Endodermal cell (in vitro differentiated cells): ENCODE measurements around the gene CCSER1. TPM values are rescaled to one million over a fixed set of nuclear protein-coding genes. Genes with fewer than 3 reads are reported as not detected.

Experiments used
- DNase-seq: peaks from one replicate; pipeline ENCODE4 v3.0.0-alpha.2; 2017
- H3K27ac ChIP-seq: 2 replicates; pipeline ENCODE4 v1.5.1; 2013; ENCODE audit warnings: mild to moderate bottlenecking, low read depth, low read length, moderate library complexity
- H3K27me3 ChIP-seq: 2 replicates; pipeline ENCODE4 v1.6.1; 2013; ENCODE audit warnings: mild to moderate bottlenecking, low read length, moderate library complexity; ENCODE audit not compliant: insufficient read depth, control insufficient read depth, poor library complexity, severe bottlenecking
- H3K36me3 ChIP-seq: 2 replicates; pipeline ENCODE4 v1.7.0; 2013; ENCODE audit warnings: mild to moderate bottlenecking, low read length, moderate library complexity; ENCODE audit not compliant: control insufficient read depth, insufficient read depth
- H3K4me1 ChIP-seq: one replicate; pipeline ENCODE4 v1.7.0; 2013; ENCODE audit warnings: low read length; ENCODE audit not compliant: control insufficient read depth, insufficient read depth
- H3K4me3 ChIP-seq: 2 replicates; pipeline ENCODE4 v1.5.1; 2013; ENCODE audit warnings: mild to moderate bottlenecking, low read length, moderate library complexity
- H3K9ac ChIP-seq: 2 replicates; pipeline ENCODE4 v1.6.1; 2013; ENCODE audit warnings: mild to moderate bottlenecking, low read length, moderate library complexity; ENCODE audit not compliant: poor library complexity, severe bottlenecking; ENCODE audit errors: extremely low read depth
- H3K9me3 ChIP-seq: 2 replicates; pipeline ENCODE4 v1.6.1; 2013; ENCODE audit warnings: mild to moderate bottlenecking, low read length, moderate library complexity; ENCODE audit not compliant: control insufficient read depth
- H3K27ac Mint-ChIP-seq: 2 replicates; pipeline ENCODE4 v1.8.0; 2020; ENCODE audit warnings: mixed read lengths
- H3K27me3 Mint-ChIP-seq: 2 replicates; pipeline ENCODE4 v1.8.0; 2021; ENCODE audit warnings: mild to moderate bottlenecking, mixed read lengths; ENCODE audit not compliant: insufficient read depth
- H3K36me3 Mint-ChIP-seq: 2 replicates; pipeline ENCODE4 v1.8.0; 2020; ENCODE audit warnings: low read depth, mixed read lengths
- H3K4me1 Mint-ChIP-seq: 2 replicates; pipeline ENCODE4 v1.8.0; 2020; ENCODE audit warnings: mixed read lengths
- H3K4me3 Mint-ChIP-seq: 2 replicates; pipeline ENCODE4 v1.8.0; 2020; ENCODE audit warnings: mild to moderate bottlenecking, moderate library complexity, mixed read lengths
- H3K9me3 Mint-ChIP-seq: 2 replicates; pipeline ENCODE4 v1.8.0; 2020; ENCODE audit warnings: mild to moderate bottlenecking, mixed read lengths
- CTCF ChIP-seq: fragments of 200-600 bp; sonication (generic); conservative IDR thresholded peaks from 2 replicates; pipeline ENCODE4 v1.5.0; 2021; ENCODE audit warnings: antibody characterized with exemption, mild to moderate bottlenecking
- WGBS, 2 experiments: methylation state at CpG; one replicate each; pipeline versions ENCODE4 v1.1.5 to v1.1.7; 2013; ENCODE audit warnings: missing lambda C conversion rate in 2 of 2, mixed read lengths in 1 of 2; ENCODE audit not compliant: insufficient coverage in 1 of 2, insufficient read length in 1 of 2; 5-methylcytosine and 5-hydroxymethylcytosine counted together
- total RNA-seq, 2 donors: library from RNA; stranded (reverse); fragmentation: NEBNext Ultra II Directional in 1 of 2; extraction: Animal tissue kit (Norgen Biotek cat#: 25700) in 1 of 2; gene quantifications; 2 replicates in 1 of 2; 3 replicates in 1 of 2; pipeline ENCODE4 v1.2.1, GENCODE V29; 2021

CCSER1 gene
- total RNA-seq, 2 donors from 2014 or later, result 1.1 to 2.2 TPM

GRCh38 chr4:90503677-90504076 is 376.5 kb downstream of the CCSER1 start:
- Histone ChIP-seq H3K9ac (no peak overlapping the region), H3K36me3 (no peaks in the 10 kb centered on the region), H3K27ac (no peak overlapping the region), H3K27me3 (no peaks in the 10 kb centered on the region), H3K9me3 (peaks cover 54% of the 10 kb centered on the region), H3K4me1 (no peaks in the 10 kb centered on the region), H3K4me3 (no peak overlapping the region)
- Mint-ChIP-seq H3K4me3 (no peak overlapping the region), H3K4me1 (no peaks in the 10 kb centered on the region), H3K27ac (no peak overlapping the region), H3K27me3 (no peaks in the 10 kb centered on the region), H3K9me3 (peaks cover 59% of the 10 kb centered on the region), H3K36me3 (peaks cover 2% of the 10 kb centered on the region)
- no peak for DNase-seq
- TF ChIP-seq CTCF, result no peak
- 78 to 95% methylated on average over 1 to 2 of the region's 2 CpGs for WGBS, 2 experiments

- no peak for DNase-seq
- Mint-ChIP-seq H3K4me3 (no peak overlapping the region), H3K9me3 (no peaks in the 10 kb centered on the region), H3K27ac (no peak overlapping the region), H3K36me3 (no peaks in the 10 kb centered on the region), H3K27me3 (no peaks in the 10 kb centered on the region), H3K4me1 (no peaks in the 10 kb centered on the region)
- no peaks in the 10 kb centered on the region for H3K4me1 ChIP-seq
- no peaks in the 10 kb centered on the region for H3K9me3 ChIP-seq
- H3K27me3 ChIP-seq, result no peaks in the 10 kb centered on the region
- H3K36me3 ChIP-seq, result no peaks in the 10 kb centered on the region
- H3K4me3 ChIP-seq, result no peak overlapping the region
- H3K27ac ChIP-seq, result no peak overlapping the region
- no peak for TF ChIP-seq CTCF
- H3K9ac ChIP-seq, result no peak overlapping the region
Measured at GRCh38 chr4:90515191-90515590, 388.0 kb downstream of the CCSER1 start.

GRCh38 chr4:90528551-90528950 is 401.4 kb downstream of the CCSER1 start:
- no peak for TF ChIP-seq CTCF
- Mint-ChIP-seq H3K27ac (no peak overlapping the region), H3K36me3 (no peaks in the 10 kb centered on the region), H3K9me3 (peaks cover 2% of the 10 kb centered on the region), H3K4me1 (peaks cover 8% of the 10 kb centered on the region), H3K27me3 (no peaks in the 10 kb centered on the region), H3K4me3 (no peak overlapping the region)
- WGBS, 2 experiments, result 100% methylated on average over 1 of the region's 1 CpG; no CpG with 5 or more reads in 1 of the 2 experiments
- Histone ChIP-seq H3K27ac (no peak overlapping the region), H3K4me1 (no peaks in the 10 kb centered on the region), H3K4me3 (no peak overlapping the region), H3K36me3 (no peaks in the 10 kb centered on the region), H3K27me3 (no peaks in the 10 kb centered on the region), H3K9ac (no peak overlapping the region), H3K9me3 (no peaks in the 10 kb centered on the region)
- DNase-seq, result no peak
